ENCODE data around the gene FAM168B. TPM values are rescaled to one million over a fixed set of nuclear protein-coding genes. Genes with fewer than 3 reads are reported as not detected.

FAM168B gene
- total RNA-seq, 2 donors from 2014 or later, result 144 to 156 TPM

- TF ChIP-seq CTCF (IDR thresholded peaks at IDR 0.05), result no peak
- DNase-seq (ENCODE audit: low spot score), result no peak
- Histone ChIP-seq H3K36me3 (no peaks in the 10 kb centered on the region), H3K27ac (no peak overlapping the region), H3K4me1 (ENCODE audit: control insufficient read depth in 1 of 2, low read depth in 2 of 2) (no peaks in the 10 kb centered on the region), H3K9me3 (no peaks in the 10 kb centered on the region), H3K4me3 (no peak overlapping the region), H3K27me3 (replicated peaks; ENCODE audit: insufficient read depth) (no peaks in the 10 kb centered on the region)
- no peak for ATAC-seq (ENCODE audit: insufficient number of reproducible peaks, low FRiP score, low read depth)
These were observed 87.9 kb downstream of the FAM168B start for GRCh38 chr2:131005216-131005935.

- Histone ChIP-seq H3K4me3 (no peak overlapping the region), H3K9me3 (no peaks in the 10 kb centered on the region), H3K27ac (no peak overlapping the region), H3K4me1 (ENCODE audit: control insufficient read depth in 1 of 2, low read depth in 2 of 2) (no peaks in the 10 kb centered on the region), H3K27me3 (replicated peaks; ENCODE audit: insufficient read depth) (no peaks in the 10 kb centered on the region), H3K36me3 (no peaks in the 10 kb centered on the region)
- no peak for TF ChIP-seq CTCF (IDR thresholded peaks at IDR 0.05)
- no peak for ATAC-seq (ENCODE audit: insufficient number of reproducible peaks, low FRiP score, low read depth)
- no peak for DNase-seq (ENCODE audit: low spot score)
These were observed 88.6 kb downstream of the FAM168B start for GRCh38 chr2:131004446-131005209.

- DNase-seq (ENCODE audit: low spot score) (no peak), ATAC-seq (ENCODE audit: insufficient number of reproducible peaks, low FRiP score, low read depth) (no peak)
- Histone ChIP-seq H3K4me3 (no peak overlapping the region), H3K4me1 (ENCODE audit: control insufficient read depth in 1 of 2, low read depth in 2 of 2) (no peaks in the 10 kb centered on the region), H3K27ac (no peak overlapping the region), H3K9me3 (no peaks in the 10 kb centered on the region), H3K27me3 (replicated peaks; ENCODE audit: insufficient read depth) (no peaks in the 10 kb centered on the region), H3K36me3 (no peaks in the 10 kb centered on the region)
- no peak for TF ChIP-seq CTCF (IDR thresholded peaks at IDR 0.05)
These were observed 94.7 kb downstream of the FAM168B start for GRCh38 chr2:130998561-130998960.

Other genes with a start within 250 kb of the FAM168B start
- gene PLEKHB2, start 11.9 kb upstream of the FAM168B start, total RNA-seq, result 10 to 100 TPM; 40.1 to 42.0 TPM
- gene POTEE, start 116.1 kb upstream of the FAM168B start, total RNA-seq, result not detected